Activated CD8-positive, alpha-beta memory T cell treated with anti-CD3 and anti-CD28 coated beads, Interleukin-2, amount 50 U/mL, for 1 hour (primary cell): ENCODE results near the gene DBF4B.
"Not testable (repeated sequence)": the region's sequence is repeated elsewhere in the genome, so short reads cannot be mapped to it uniquely, and the experiment has no call there.

Source experiments
- DNase-seq: peaks from one replicate; pipeline ENCODE4 v3.0.0-alpha.2; 2020; ENCODE audit errors: extremely low read depth

Gene DBF4B

DNA sequence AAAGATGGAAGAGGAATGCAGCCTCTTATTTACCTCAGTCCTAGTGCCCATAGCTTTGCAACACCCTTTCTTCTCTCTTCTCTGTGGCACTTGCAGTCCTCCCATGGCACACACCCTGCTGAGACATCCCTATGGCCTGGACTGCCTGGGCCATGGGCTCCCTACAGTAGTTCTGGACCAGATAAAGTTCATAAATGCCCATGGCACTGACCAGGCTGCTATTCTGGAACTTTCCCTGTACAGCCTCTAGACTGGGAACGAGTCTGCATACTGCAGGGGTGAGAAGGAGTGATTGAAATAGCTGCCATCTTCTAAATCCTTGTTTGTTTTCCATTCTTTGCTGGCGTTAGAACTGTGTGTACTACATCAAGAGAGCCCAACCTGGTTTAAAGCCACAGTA lies 25.8 kb downstream of the DBF4B start:
- DNase-seq: no peak

GRCh38 chr17:44736551-44737240 lies 28.2 kb downstream of the DBF4B start:
- DNase-seq: no peak

DNA sequence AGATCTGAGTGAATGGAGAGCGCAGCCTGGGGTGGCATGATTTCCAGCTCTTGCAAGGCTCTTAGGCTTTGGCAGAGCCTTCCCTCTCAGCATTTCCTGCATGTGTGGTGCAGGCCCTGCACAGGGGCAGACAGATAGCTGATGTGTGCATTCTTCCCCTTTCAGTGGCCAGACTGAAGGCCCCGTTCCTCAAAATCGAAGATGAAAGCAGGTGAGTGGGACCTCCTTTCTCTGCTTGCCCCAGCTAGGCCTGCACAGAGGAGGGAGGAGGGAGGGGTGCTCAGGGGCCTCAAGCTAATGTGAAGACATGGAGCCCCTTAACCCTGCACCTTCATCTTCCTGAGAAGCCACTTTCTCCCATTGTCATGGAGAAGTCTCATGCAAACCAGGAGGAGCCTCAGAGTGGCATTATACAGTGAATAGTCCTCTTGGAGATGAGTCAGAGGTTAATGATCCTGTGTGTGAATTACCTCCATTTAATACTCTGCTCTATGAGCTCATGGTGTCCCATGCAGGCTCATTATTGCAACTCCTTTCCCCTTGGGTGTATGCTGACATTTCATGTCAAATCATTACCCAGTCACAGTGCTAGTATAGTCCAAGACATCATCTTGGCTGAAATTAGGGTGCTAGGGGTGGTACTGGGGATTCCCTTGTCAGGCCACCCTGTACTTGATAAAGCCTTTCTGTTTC lies 29.9 kb downstream of the DBF4B start:
- no peak for DNase-seq

GRCh38 chr17:44741316-44741715 lies 32.9 kb downstream of the DBF4B start:
- DNase-seq: no peak

DNA sequence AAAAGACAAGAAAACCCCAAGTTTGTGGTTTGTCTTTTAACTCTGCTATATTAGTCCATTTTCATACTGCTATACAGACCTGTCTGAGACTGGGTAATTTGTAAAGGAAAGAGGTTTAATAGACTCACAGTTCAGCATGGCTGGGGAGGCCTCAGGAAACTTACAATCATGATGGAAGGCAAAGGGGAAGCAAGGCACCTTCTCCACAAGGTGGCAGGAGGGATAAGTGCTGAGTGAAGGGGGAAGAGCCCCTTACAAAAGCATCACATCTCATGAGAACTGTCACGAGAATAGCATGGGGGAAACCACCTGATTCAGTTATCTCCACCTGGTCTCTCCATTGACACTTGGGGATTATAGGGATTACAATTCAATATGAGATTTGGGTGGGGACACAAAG lies 36.8 kb downstream of the DBF4B start:
- DNase-seq: no peak

GRCh38 chr17:44745738-44746137 lies 37.3 kb downstream of the DBF4B start:
- DNase-seq: not testable (repeated sequence)

DNA sequence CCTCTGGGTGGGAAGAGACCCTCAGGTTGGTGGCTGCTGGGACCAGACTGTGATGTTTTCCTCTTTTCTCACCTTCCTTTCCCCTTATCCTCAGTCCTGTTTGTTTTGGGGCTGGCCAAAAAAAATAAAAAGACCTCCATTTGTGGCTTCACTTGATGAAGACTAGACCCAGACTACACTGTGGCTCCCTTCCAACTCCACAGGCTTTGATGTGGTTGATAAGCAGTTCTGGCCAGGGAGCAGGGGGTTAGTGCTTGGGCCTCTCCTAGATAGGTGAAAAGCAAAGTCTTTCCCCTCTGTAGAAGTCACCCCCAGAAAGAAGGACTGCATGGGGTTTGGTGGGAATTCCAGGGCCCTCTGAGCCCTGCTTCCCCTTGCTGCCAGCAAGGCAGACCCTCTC lies 39.1 kb downstream of the DBF4B start:
- no peak for DNase-seq

DNA sequence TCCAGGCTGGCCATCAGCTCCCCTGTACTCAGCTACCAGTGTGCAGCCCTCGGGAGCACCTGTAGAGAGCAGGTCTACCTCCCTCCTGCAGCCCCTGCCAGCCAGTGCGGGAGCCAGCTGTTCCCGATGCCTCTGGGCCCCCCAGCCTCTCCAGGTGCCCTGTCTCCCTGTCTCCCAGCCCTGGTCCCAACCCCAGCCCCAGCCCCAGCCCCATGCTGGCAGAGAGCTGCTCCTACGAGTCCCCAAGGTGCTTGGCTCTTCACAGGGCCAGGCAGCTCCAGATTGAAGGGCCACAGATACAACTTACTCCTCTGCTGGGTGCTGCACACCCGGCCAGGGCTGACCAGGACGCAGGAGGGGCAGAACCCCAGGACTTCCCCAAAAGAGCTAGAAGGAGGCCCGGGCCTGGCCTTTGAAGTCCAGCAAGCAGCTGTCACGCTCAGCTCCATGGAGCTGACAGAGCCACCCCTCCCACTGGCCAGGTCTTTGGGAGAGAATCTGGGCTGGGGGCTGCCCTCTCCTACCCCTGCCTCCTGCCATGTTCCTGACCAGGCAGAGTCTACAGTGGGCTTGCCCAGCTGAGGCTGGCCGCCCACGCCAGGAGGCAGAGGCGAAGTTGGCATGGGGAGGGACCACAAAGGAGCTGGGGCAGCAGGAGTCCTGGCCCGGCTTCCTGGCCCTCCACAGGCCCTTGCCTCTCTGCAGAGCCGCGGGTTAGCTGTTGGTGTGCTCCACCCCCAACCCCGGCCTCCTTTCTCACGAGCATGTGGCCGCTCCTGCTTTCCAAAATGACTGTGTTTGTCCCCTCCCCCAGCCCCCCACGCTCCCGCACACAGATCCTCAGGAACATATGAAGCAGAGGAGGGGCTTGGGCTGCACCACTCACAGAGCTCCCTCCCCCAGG lies 40.9 kb downstream of the DBF4B start:
- DNase-seq: no peak

GRCh38 chr17:44749980-44750318 lies 41.5 kb downstream of the DBF4B start:
- DNase-seq: no peak

DNA sequence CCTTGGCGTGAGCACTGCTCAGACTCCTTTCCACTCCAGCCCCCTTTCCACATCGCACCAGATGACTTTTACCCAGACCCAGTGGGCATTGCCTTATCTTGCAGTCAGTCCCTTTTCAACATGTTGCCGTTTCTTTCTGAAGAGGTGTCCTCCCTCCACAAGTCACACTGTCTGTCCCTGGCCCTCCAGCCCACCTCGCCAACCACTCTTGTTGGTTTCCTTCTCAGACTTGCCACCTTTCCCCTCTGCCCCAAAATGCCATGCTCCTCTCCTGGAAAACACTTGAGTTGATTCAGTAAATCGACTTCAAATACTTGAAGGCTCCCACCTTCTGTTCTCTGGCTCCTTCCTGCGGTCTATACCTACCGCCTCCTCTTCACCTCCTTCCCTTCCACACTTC lies 42.9 kb downstream of the DBF4B start:
- no peak for DNase-seq

DNA sequence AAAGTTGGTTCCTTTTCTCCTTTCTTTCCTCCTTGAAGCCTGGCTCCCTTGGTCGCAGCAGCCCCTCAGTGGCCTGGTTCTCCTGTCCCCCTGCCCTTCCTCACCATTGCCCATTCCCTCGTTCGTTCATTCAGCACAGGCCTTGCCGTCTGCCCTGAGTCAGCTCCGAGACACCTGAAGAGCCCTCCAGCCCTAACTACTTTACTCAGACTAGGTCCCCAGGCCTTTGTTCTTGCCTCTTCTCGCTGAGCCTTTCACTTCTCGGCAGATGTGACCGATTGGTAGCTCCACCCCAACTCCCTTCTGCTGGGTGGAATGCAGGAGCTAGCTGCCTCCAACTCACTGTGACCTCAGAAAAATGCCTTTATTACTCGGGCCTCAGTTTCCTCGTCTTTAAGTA lies 43.3 kb downstream of the DBF4B start:
- no peak for DNase-seq

GRCh38 chr17:44752953-44753861 lies 44.7 kb downstream of the DBF4B start:
- no peak for DNase-seq

DNA sequence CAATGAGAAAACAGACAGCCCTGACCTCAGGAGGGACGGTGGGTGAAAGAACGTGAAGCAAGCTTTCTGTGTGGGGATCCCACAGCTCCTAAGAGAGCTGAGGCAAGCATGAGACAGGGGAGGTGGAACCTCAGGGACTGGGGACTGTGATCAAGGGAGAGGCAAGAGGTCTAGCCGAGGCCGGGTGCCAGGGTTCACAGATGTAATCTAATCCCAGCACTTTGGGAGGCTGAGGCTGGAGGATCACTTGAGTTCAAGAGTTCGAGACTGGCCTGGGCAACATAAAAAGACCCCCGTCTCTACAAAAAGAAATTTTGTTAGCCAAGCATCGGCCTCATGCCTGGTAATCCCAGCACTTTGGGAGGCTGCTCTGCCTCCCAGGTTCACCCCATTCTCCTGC lies 45.8 kb downstream of the DBF4B start:
- no peak for DNase-seq

- not testable (repeated sequence) for DNase-seq
Observed at GRCh38 chr17:44755180-44755579, 46.7 kb downstream of the DBF4B start.

GRCh38 chr17:44757045-44757917 lies 48.8 kb downstream of the DBF4B start:
- DNase-seq: no peak

DNA sequence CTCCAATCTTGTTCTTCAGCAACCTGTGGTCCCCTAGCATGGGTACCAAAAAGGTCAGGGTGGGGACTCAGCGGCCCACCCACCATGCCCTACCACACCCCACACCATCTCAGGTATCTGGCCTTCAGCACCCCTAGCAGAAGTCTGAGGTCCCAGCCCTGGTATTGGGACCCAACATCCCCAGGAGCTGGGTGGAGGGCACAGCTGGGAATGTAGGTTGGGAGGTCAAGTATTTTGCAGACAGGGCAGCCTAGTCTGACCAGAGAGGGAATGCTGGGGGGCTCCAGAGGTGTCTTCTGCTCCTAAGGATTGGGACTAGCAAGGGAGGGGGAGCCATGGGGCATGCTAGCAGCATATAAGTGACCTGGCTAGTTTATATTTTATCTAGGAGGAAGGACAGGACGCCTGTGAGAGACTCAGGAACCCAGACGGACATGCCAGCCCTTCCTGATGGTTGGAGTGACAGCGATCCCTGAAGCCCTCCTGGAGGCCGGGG lies 49.5 kb downstream of the DBF4B start:
- no peak for DNase-seq

DNA sequence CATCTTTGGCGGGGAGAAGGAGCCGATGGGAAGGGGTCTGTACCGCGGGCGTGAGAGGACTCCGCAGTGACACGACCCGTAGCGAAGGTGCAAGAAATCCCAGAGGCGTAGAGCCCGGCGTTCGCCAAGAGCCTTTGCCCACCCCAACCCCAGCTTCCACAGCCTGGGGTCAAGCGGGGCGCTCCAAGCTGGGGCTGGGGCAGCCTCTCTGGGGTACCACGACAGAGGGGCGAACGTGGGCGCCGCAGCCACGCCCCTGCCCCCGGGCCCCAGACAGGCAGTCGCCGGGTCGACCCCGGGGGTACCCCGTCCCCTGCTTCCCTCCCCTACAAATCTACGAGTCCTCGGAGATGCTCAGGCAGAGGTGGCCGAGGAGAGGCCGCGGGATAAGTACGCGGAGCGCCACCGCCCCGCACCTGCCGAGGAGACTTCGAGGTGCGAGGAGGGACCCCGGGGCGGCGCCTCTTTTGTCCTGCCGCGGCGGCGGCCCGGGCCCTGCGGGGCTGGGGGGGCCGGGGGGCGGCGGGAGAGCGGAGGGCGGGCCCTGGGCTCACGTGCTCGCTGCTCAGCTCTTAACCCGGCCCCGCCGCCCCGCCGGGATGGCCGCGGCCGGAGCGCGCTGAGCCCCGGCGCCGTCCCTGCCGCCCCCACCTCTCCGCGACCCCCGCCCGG lies 50.1 kb downstream of the DBF4B start, which contains the start of gene ADAM11:
Gene ADAM11, plus strand, starts transcription at position 575 of the 672 bp plus-strand sequence. CDS start 212 bp downstream, outside the sequence.
- no peak for DNase-seq

GRCh38 chr17:44759086-44759915 lies 50.8 kb downstream of the DBF4B start:
- DNase-seq: no peak

- no peak for DNase-seq
Observed at GRCh38 chr17:44759916-44760243, 51.4 kb downstream of the DBF4B start.
